Breast epithelium (tissue), 3 donors: ENCODE results near the gene METTL21C.

Experiments used
- POLR2A ChIP-seq: fragments of 450-650 bp; IDR thresholded peaks from one replicate; pipeline ENCODE4 v1.6.1; 2016; ENCODE audit warnings: antibody characterized with exemption, mild to moderate bottlenecking, moderate library complexity
- POLR2AphosphoS5 ChIP-seq, 3 donors: sonication (generic); formaldehyde crosslinking; IDR thresholded peaks; one replicate each; pipeline ENCODE4 v1.6.1; 2017; ENCODE audit warnings: antibody characterized with exemption in 3 of 3
- TF ChIP-seq, protein P1 (sequence below), 3 donors: fragments of 450-650 bp; IDR thresholded peaks; one replicate each; pipeline ENCODE4 v1.5.1; 2016 to 2017; ENCODE audit warnings: antibody characterized with exemption in 3 of 3, mild to moderate bottlenecking in 3 of 3, moderate library complexity in 3 of 3

DNA sequence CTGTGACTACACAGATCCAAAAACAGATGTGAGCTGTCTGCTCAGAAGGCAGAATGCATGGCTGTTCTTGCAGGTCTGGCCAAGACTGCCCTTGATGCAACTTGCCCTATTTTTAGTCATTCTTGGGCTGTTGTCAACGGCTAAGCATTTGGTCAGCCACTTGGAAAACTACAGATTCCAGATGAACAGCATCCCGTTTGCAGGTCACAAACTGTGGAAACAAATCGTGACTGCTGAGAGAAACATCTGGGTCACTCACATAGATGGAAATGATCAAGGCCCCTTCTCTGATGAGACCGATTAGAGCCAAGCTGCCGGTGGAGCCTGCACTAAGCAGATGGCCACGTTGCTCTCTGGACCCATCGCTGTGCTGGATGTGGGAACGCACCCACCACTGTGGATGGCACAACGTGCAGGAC lies 15.4 kb upstream of the METTL21C start:
- TF ChIP-seq, protein P1, sequence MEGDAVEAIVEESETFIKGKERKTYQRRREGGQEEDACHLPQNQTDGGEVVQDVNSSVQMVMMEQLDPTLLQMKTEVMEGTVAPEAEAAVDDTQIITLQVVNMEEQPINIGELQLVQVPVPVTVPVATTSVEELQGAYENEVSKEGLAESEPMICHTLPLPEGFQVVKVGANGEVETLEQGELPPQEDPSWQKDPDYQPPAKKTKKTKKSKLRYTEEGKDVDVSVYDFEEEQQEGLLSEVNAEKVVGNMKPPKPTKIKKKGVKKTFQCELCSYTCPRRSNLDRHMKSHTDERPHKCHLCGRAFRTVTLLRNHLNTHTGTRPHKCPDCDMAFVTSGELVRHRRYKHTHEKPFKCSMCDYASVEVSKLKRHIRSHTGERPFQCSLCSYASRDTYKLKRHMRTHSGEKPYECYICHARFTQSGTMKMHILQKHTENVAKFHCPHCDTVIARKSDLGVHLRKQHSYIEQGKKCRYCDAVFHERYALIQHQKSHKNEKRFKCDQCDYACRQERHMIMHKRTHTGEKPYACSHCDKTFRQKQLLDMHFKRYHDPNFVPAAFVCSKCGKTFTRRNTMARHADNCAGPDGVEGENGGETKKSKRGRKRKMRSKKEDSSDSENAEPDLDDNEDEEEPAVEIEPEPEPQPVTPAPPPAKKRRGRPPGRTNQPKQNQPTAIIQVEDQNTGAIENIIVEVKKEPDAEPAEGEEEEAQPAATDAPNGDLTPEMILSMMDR (IDR thresholded peaks at IDR 0.05): no peak
- TF ChIP-seq POLR2A: no peak
- TF ChIP-seq POLR2AphosphoS5 (IDR thresholded peaks at IDR 0.05): no peak
